ENCODE results near the gene NPHP4.
A peak's percentile ranks its signal among the peaks of the same experiment; 100 is the strongest.

NPHP4 gene

DNA sequence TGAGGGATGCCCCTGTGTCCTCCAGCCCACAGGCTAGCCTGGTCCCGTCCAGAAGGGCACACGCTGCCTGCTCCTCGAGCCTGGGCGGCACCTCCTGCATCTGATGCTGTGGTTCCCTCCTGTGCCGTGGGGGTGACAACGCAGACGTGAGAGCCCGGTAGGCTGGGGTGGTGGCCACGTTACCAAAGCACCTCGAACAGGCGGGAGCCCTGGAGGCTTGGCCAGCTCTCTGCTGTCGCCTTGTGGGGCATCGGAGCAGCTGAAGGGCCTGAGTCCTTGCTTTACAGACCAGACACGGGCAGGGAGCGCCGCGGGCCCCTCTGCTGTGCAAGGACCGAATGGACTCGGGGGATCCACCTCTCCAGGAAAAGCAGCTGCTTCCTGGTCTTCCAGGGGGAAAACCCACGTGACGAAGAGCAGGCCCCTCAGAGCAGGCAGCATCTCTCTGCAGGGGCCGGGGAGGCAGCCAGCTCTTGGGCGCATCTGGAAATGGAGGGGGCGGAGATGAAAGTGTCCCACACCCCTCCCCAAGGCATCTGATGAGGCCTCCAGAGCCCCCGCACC is 133.3 kb downstream of the NPHP4 start:
- TF ChIP-seq, protein P1, sequence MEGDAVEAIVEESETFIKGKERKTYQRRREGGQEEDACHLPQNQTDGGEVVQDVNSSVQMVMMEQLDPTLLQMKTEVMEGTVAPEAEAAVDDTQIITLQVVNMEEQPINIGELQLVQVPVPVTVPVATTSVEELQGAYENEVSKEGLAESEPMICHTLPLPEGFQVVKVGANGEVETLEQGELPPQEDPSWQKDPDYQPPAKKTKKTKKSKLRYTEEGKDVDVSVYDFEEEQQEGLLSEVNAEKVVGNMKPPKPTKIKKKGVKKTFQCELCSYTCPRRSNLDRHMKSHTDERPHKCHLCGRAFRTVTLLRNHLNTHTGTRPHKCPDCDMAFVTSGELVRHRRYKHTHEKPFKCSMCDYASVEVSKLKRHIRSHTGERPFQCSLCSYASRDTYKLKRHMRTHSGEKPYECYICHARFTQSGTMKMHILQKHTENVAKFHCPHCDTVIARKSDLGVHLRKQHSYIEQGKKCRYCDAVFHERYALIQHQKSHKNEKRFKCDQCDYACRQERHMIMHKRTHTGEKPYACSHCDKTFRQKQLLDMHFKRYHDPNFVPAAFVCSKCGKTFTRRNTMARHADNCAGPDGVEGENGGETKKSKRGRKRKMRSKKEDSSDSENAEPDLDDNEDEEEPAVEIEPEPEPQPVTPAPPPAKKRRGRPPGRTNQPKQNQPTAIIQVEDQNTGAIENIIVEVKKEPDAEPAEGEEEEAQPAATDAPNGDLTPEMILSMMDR (IDR thresholded peaks at IDR 0.05) = no peak
- no peak overlapping the region for H3K27ac Mint-ChIP-seq
- H3K27me3 Mint-ChIP-seq (ENCODE audit: low read depth, poor library complexity) = no peaks in the 10 kb centered on the region
- no peak for DNase-seq
- H3K4me3 Mint-ChIP-seq = no peak overlapping the region
- no peaks in the 10 kb centered on the region for H3K36me3 Mint-ChIP-seq (ENCODE audit: low read depth)
- H3K4me1 Mint-ChIP-seq = no peaks in the 10 kb centered on the region
- peaks cover under 1% of the 10 kb centered on the region for H3K9me3 Mint-ChIP-seq

DNA sequence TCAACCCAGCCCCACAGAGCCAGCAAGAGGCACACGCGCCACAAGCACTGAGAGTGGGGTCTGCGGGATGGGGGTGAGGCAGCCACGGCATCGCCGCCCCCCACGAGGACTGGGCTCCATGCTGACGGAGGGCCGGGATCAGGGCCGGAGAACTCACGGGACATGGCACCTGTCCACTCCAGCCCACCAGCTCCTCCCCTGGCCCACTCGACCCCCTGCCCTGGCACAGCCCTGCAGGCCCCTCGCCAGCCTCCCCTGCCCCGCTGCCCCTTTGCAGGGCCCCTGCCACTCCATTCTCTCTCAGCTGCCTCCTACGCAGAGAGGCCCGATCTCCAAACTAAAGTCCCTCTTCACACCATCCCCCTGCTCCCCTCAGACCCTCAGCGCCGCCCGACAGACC is 134.0 kb downstream of the NPHP4 start:
- no peaks in the 10 kb centered on the region for H3K4me1 Mint-ChIP-seq
- TF ChIP-seq, protein P1 (IDR thresholded peaks at IDR 0.05) = no peak
- no peak overlapping the region for H3K27ac Mint-ChIP-seq
- no peak for DNase-seq
- H3K36me3 Mint-ChIP-seq (ENCODE audit: low read depth) = no peaks in the 10 kb centered on the region
- peaks cover 4% of the 10 kb centered on the region for H3K9me3 Mint-ChIP-seq
- no peaks in the 10 kb centered on the region for H3K27me3 Mint-ChIP-seq (ENCODE audit: low read depth, poor library complexity)
- H3K4me3 Mint-ChIP-seq = no peak overlapping the region

DNA sequence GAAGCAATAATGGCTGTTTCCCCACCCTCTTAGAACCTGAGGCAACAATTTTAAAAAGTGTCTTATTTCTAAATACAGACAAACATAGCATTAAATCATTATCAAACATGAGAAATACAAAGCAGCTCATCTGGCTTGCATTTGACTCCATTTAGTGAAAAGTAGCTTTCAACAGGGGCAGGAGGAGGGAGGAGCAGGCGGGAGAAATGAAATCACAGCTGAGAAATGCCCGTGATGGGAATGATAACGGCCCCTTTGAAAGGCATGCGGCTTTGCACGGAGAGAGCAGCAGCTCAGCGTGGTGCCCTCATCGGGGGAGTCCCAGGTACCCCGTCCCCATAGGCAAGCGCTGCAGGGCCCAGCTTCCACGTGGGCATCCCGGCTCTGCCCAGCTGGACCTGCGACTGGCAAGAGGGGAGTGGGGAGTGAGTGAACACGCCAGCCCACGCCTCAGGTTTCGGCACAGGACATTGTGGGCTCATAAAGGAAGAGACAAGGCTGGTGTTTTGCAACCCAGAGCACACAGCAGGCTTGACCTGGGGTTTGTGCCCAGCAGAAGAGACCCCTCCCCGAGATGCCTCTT is 134.6 kb downstream of the NPHP4 start:
- no peak overlapping the region for H3K4me3 Mint-ChIP-seq
- H3K27ac Mint-ChIP-seq = no peak overlapping the region
- TF ChIP-seq, protein P1 (IDR thresholded peaks at IDR 0.05) = no peak
- no peaks in the 10 kb centered on the region for H3K27me3 Mint-ChIP-seq (ENCODE audit: low read depth, poor library complexity)
- H3K9me3 Mint-ChIP-seq = peaks cover 8% of the 10 kb centered on the region
- no peaks in the 10 kb centered on the region for H3K4me1 Mint-ChIP-seq
- DNase-seq = no peak
- no peaks in the 10 kb centered on the region for H3K36me3 Mint-ChIP-seq (ENCODE audit: low read depth)

DNA sequence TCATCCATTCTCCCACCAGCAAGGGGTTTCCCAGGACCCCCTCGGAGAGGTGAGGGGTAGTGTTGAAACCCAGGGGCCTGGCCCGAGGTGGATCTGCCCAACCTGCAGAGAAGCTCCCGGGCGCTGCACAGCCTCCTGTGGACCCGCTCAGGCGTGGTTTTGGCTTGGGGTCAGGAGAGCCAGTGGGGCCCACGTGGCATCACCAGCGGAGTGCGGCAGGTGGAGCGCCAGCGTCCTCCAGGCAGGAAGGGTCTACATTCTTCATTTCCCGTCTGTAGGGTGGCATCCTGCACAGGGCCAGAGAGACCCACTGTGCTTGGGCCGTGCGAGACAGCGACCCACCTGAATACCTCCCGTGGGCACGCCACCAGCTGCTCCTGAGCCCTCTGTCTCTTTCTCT is 135.2 kb downstream of the NPHP4 start:
- Mint-ChIP-seq H3K36me3 (ENCODE audit: low read depth) (no peaks in the 10 kb centered on the region), H3K9me3 (peaks cover 8% of the 10 kb centered on the region), H3K27me3 (ENCODE audit: low read depth, poor library complexity) (no peaks in the 10 kb centered on the region)

DNA sequence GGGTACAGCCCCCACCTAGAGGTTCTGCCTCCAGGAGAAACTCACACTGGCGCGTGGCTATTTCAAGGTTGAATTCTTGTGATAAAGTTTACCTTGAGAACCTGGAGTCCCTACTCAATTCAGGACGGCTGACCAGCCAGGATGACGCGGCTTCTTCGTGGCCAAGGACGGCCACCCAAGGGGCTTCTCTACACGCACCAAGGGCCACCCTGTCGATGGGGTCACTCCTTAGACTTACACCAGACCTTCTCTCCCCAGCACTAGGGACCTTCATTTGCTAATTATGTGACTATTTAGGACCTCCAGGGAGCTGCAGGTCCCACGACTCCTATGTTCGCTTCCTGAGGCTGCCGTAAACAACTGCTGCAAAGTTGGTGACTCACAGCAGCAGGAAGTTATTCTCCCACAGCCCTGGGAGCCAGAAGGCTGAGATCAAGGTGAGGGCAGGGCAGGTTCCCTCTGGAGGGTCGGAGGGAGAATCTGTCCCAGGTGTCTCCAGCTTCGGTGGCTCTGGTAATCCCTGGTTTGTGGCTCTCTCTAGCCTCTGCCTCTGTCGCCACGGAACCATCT is 135.9 kb downstream of the NPHP4 start:
- Mint-ChIP-seq H3K9me3 (peaks cover 8% of the 10 kb centered on the region), H3K4me1 (no peaks in the 10 kb centered on the region), H3K4me3 (no peak overlapping the region), H3K27ac (peak overlapping the region; percentile 60), H3K36me3 (ENCODE audit: low read depth) (no peaks in the 10 kb centered on the region), H3K27me3 (ENCODE audit: low read depth, poor library complexity) (no peaks in the 10 kb centered on the region)
- no peak for DNase-seq
- TF ChIP-seq, protein P1 (IDR thresholded peaks at IDR 0.05) = no peak

More for the DNA sequence above, 135.2 kb downstream of the NPHP4 start:
- H3K4me3 Mint-ChIP-seq = no peak overlapping the region
- no peak for DNase-seq
- no peaks in the 10 kb centered on the region for H3K4me1 Mint-ChIP-seq
- TF ChIP-seq, protein P1 (IDR thresholded peaks at IDR 0.05) = no peak
- H3K27ac Mint-ChIP-seq = peak overlapping the region; percentile 60
